ENCODE results near the gene FBXO15.

FBXO15 gene

GRCh38 chr18:74147779-74148542, at the start of gene FBXO15, which contains the start of gene TIMM21:
Gene FBXO15, minus strand, starts transcription at chr18:74147834. Its CDS starts 49 bp downstream, at chr18:74147785.
Gene TIMM21, plus strand, starts transcription at chr18:74148523. Its CDS starts 286 bp downstream, at chr18:74148809.
- DNase-seq: peak; percentile 94

- DNase-seq: peak; percentile 2
Measured at GRCh38 chr18:74196220-74197119, 48.8 kb upstream of the FBXO15 start.

- DNase-seq: no peak
Measured at GRCh38 chr18:74194691-74195090, 47.1 kb upstream of the FBXO15 start.

GRCh38 chr18:74191577-74191976, 43.9 kb upstream of the FBXO15 start:
- DNase-seq: no peak

- DNase-seq: no peak
Measured at GRCh38 chr18:74190086-74190485, 42.5 kb upstream of the FBXO15 start.

- no peak for DNase-seq
Measured at GRCh38 chr18:74186661-74187060, 39.0 kb upstream of the FBXO15 start.

GRCh38 chr18:74185860-74186259, 38.2 kb upstream of the FBXO15 start:
- DNase-seq: no peak

GRCh38 chr18:74184875-74185274, 37.2 kb upstream of the FBXO15 start:
- DNase-seq: no peak

- DNase-seq: no peak
Measured at GRCh38 chr18:74183130-74183529, 35.5 kb upstream of the FBXO15 start.

GRCh38 chr18:74182335-74182734, 34.7 kb upstream of the FBXO15 start:
- no peak for DNase-seq

- DNase-seq: no peak
Measured at GRCh38 chr18:74179623-74180199, 32.1 kb upstream of the FBXO15 start.

GRCh38 chr18:74178884-74179283, 31.2 kb upstream of the FBXO15 start:
- DNase-seq: no peak

GRCh38 chr18:74175658-74176057, 28.0 kb upstream of the FBXO15 start:
- no peak for DNase-seq

GRCh38 chr18:74173434-74173750, 25.8 kb upstream of the FBXO15 start:
- DNase-seq: no peak

- DNase-seq: no peak
Measured at GRCh38 chr18:74172697-74173433, 25.2 kb upstream of the FBXO15 start.

- DNase-seq: no peak
Measured at GRCh38 chr18:74171910-74172606, 24.4 kb upstream of the FBXO15 start.

GRCh38 chr18:74166386-74166785, 18.8 kb upstream of the FBXO15 start:
- no peak for DNase-seq

- no peak for DNase-seq
Measured at GRCh38 chr18:74163019-74163660, 15.5 kb upstream of the FBXO15 start.

- no peak for DNase-seq
Measured at GRCh38 chr18:74155276-74155675, 7.6 kb upstream of the FBXO15 start.

GRCh38 chr18:74154716-74155115, 7.1 kb upstream of the FBXO15 start:
- DNase-seq: no peak

- DNase-seq: no peak
Measured at GRCh38 chr18:74153793-74154192, 6.2 kb upstream of the FBXO15 start.

- no peak for DNase-seq
Measured at GRCh38 chr18:74153377-74153776, 5.7 kb upstream of the FBXO15 start.
